H1 (cell line): Measurements from ENCODE around the gene MLC1.

Source experiments
- EZH2 ChIP-seq: fragments of 200-600 bp; sonication (generic); IDR thresholded peaks from 2 replicates; pipeline ENCODE4 v1.7.1; 2012; ENCODE audit warnings: low read depth, mild to moderate bottlenecking, moderate library complexity, low read length, inconsistent platforms; ENCODE audit not compliant: severe bottlenecking
- POLR2A ChIP-seq, 2 experiments: IDR thresholded peaks; 1 replicate in 1 of 2; 2 replicates in 1 of 2; pipeline ENCODE4 v1.6.1; 2011; ENCODE audit warnings: low read depth in 2 of 2, low read length in 2 of 2, mild to moderate bottlenecking in 2 of 2; ENCODE audit errors: control extremely low read depth in 1 of 2
- RAD21 ChIP-seq, 2 experiments: IDR thresholded peaks in 1 of 2; conservative IDR thresholded peaks in 1 of 2; 2 replicates each; pipeline ENCODE4 v1.6.1; 2011; ENCODE audit warnings: low read depth in 2 of 2, low read length in 2 of 2, improper control_type of control experiment in 1 of 2, inconsistent platforms in 1 of 2, mild to moderate bottlenecking in 1 of 2, moderate library complexity in 1 of 2
- RBBP5 ChIP-seq: IDR thresholded peaks from 2 replicates; pipeline ENCODE4 v1.7.1; 2012; ENCODE audit warnings: low read depth, mild to moderate bottlenecking, inconsistent platforms, low read length, moderate library complexity, borderline replicate concordance
- TAF1 ChIP-seq: IDR thresholded peaks from 2 replicates; pipeline ENCODE4 v1.6.1; 2011; ENCODE audit warnings: mild to moderate bottlenecking, low read depth, low read length
- TF ChIP-seq, protein P1 (sequence below), 3 experiments: IDR thresholded peaks; 1 replicate in 2 of 3; 2 replicates in 1 of 3; pipeline versions ENCODE4 v1.5.1 to v1.6.1; 2011; ENCODE audit warnings: low read length in 3 of 3, mild to moderate bottlenecking in 3 of 3, inconsistent platforms in 2 of 3, low read depth in 1 of 3, moderate library complexity in 1 of 3; ENCODE audit not compliant: insufficient read depth in 1 of 3; ENCODE audit errors: control extremely low read depth in 1 of 3

- no peak for TF ChIP-seq EZH2
- TF ChIP-seq TAF1 = no peak
- TF ChIP-seq RBBP5 = no peak
- TF ChIP-seq POLR2A (IDR thresholded peaks at IDR 0.05; ENCODE audit: control extremely low read depth in 1 of 2, low read depth in 2 of 2, low read length in 2 of 2) = no peak
- no peak for TF ChIP-seq RAD21 (IDR thresholded peaks at IDR 0.05 in 1 of 2, conservative IDR thresholded peaks at IDR 0.05 in 1 of 2; ENCODE audit: low read depth in 2 of 2, low read length in 2 of 2)
- TF ChIP-seq, protein P1, sequence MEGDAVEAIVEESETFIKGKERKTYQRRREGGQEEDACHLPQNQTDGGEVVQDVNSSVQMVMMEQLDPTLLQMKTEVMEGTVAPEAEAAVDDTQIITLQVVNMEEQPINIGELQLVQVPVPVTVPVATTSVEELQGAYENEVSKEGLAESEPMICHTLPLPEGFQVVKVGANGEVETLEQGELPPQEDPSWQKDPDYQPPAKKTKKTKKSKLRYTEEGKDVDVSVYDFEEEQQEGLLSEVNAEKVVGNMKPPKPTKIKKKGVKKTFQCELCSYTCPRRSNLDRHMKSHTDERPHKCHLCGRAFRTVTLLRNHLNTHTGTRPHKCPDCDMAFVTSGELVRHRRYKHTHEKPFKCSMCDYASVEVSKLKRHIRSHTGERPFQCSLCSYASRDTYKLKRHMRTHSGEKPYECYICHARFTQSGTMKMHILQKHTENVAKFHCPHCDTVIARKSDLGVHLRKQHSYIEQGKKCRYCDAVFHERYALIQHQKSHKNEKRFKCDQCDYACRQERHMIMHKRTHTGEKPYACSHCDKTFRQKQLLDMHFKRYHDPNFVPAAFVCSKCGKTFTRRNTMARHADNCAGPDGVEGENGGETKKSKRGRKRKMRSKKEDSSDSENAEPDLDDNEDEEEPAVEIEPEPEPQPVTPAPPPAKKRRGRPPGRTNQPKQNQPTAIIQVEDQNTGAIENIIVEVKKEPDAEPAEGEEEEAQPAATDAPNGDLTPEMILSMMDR (IDR thresholded peaks at IDR 0.05; ENCODE audit: control extremely low read depth in 1 of 3, insufficient read depth in 1 of 3, low read depth in 1 of 3, low read length in 3 of 3) = no peak
Observed at GRCh38 chr22:50098052-50098451, 12.8 kb upstream of the MLC1 start.
